NB4 (cell line): ENCODE data around the gene CDK13.

Experiments used
- CTCF ChIP-seq: IDR thresholded peaks from one replicate; pipeline ENCODE4 v1.5.1; 2012; ENCODE audit warnings: low read depth, low read length
- MYC ChIP-seq: IDR thresholded peaks from 2 replicates; pipeline ENCODE4 v1.6.1; 2011; ENCODE audit warnings: low read depth, low read length
- POLR2A ChIP-seq: IDR thresholded peaks from 2 replicates; pipeline ENCODE4 v1.6.1; 2011; ENCODE audit warnings: mild to moderate bottlenecking; ENCODE audit not compliant: insufficient read length; ENCODE audit errors: extremely low read depth
- TF ChIP-seq, protein P1 (sequence below): IDR thresholded peaks from 2 replicates; pipeline ENCODE4 v1.6.1; 2011; ENCODE audit warnings: low read depth, low read length

DNA sequence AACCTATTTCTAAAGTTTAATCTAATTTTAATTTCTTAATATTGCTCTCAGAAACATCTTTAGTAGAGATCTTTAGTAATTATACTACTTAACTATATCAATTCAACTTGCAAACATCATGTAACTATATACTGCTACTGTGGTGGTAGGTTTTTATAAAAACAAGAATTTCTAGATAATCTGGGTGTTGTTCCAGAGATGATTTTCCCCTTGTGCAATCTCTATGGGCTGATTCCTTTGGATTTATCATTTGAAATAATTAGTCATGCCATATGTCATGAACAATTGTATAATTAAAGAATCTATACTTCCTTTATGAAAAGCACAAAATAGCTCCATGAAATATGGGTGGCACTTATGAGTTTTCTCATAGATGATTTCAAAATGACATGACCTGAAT lies 23.9 kb upstream of the CDK13 start:
- TF ChIP-seq CTCF (no peak), POLR2A (no peak), MYC (no peak)
- TF ChIP-seq, protein P1, sequence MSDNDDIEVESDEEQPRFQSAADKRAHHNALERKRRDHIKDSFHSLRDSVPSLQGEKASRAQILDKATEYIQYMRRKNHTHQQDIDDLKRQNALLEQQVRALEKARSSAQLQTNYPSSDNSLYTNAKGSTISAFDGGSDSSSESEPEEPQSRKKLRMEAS: no peak
